Measurements from ENCODE around the gene KIF1B.

DNA sequence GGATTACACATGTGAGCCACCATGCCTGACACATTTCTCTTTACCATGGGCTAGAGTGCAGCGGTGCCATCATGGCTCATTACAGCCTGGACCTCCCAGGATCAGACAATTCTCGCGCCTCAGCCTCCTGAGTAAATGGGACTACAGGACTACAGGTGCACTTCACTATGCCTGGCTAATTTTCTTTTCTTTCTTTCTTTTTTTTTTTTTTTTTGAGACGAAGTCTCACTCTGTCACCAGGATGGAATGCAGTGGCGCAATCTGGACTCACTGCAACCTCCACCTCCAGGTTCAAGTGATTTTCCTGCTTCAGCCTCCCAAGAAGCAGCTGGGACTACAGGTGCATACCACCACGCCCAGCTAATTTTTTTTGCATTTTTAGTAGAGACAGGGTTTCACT lies 14.8 kb upstream of the KIF1B start:
- TF ChIP-seq, protein P1, sequence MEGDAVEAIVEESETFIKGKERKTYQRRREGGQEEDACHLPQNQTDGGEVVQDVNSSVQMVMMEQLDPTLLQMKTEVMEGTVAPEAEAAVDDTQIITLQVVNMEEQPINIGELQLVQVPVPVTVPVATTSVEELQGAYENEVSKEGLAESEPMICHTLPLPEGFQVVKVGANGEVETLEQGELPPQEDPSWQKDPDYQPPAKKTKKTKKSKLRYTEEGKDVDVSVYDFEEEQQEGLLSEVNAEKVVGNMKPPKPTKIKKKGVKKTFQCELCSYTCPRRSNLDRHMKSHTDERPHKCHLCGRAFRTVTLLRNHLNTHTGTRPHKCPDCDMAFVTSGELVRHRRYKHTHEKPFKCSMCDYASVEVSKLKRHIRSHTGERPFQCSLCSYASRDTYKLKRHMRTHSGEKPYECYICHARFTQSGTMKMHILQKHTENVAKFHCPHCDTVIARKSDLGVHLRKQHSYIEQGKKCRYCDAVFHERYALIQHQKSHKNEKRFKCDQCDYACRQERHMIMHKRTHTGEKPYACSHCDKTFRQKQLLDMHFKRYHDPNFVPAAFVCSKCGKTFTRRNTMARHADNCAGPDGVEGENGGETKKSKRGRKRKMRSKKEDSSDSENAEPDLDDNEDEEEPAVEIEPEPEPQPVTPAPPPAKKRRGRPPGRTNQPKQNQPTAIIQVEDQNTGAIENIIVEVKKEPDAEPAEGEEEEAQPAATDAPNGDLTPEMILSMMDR (IDR thresholded peaks at IDR 0.05): no peak
- TF ChIP-seq POLR2A (IDR thresholded peaks at IDR 0.05): no peak

Data from upper lobe of left lung (tissue), 4 donors.